IMR-90 (cell line): ENCODE data around the gene GPC6. TPM values are rescaled to one million over a fixed set of nuclear protein-coding genes. Genes with fewer than 3 reads are reported as not detected.

Source experiments
- ATAC-seq: fragments of 200-7000 bp; cut with Tn5 transposase; 2 replicates; pipeline ENCODE4 v1.9.1; 2020; ENCODE audit warnings: low read depth, mild to moderate bottlenecking, moderate library complexity
- BruUV-seq: library from RNA; stranded (reverse); fragments of 400-500 nt; replicated peaks from 2 replicates; lab custom pipeline; 2021; lab: Mats Ljungman, UMichigan
- CTCF ChIA-PET: fragments of 300-600 bp; formaldehyde crosslinking; extraction: SDS; loops from one replicate; lab custom pipeline; 2021; ENCODE audit warnings: antibody characterized with exemption; lab: Yijun Ruan, JAX
- POLR2A ChIA-PET: fragments of 300-600 bp; sonication (Branson Sonifier 250); formaldehyde crosslinking; loops from one replicate; lab custom pipeline; 2022; ENCODE audit warnings: antibody characterized with exemption; ENCODE audit not compliant: unreplicated experiment; lab: Charles Lee
- DNase-seq: peaks from one replicate; pipeline ENCODE4 v3.0.0; 2013
- H2AFZ ChIP-seq: replicated peaks from 2 replicates; pipeline ENCODE3; 2013; ENCODE audit warnings: low read length, mild to moderate bottlenecking; ENCODE audit not compliant: poor library complexity
- H2AK5ac ChIP-seq: 2 replicates; pipeline ENCODE4 v1.6.1; 2013; ENCODE audit warnings: low read depth, low read length, inconsistent platforms
- H2AK9ac ChIP-seq: replicated peaks from 2 replicates; pipeline ENCODE3; 2013; ENCODE audit warnings: mild to moderate bottlenecking, low read depth, low read length, moderate library complexity; ENCODE audit not compliant: poor library complexity
- H2BK120ac ChIP-seq: 2 replicates; pipeline ENCODE4 v1.6.1; 2013; ENCODE audit warnings: low read depth, low read length, inconsistent platforms
- H2BK15ac ChIP-seq: 3 replicates; pipeline ENCODE4 v1.6.1; 2013; ENCODE audit warnings: low read depth, low read length, inconsistent platforms
- H2BK20ac ChIP-seq: 2 replicates; pipeline ENCODE4 v1.6.1; 2013; ENCODE audit warnings: low read depth, mild to moderate bottlenecking, inconsistent platforms, low read length, moderate library complexity
- H2BK5ac ChIP-seq: 2 replicates; pipeline ENCODE4 v1.6.1; 2013; ENCODE audit warnings: mild to moderate bottlenecking, low read depth, low read length, inconsistent platforms; ENCODE audit not compliant: poor library complexity, severe bottlenecking
- H3K14ac ChIP-seq: replicated peaks from 2 replicates; pipeline ENCODE4 v1.6.1; 2013; ENCODE audit warnings: low read depth, low read length, inconsistent platforms
- H3K18ac ChIP-seq: 2 replicates; pipeline ENCODE4 v1.6.1; 2013; ENCODE audit warnings: low read depth, low read length, control low read depth
- H3K23ac ChIP-seq: 2 replicates; pipeline ENCODE4 v1.6.1; 2013; ENCODE audit warnings: low read depth, low read length, inconsistent platforms
- H3K27ac ChIP-seq: 2 replicates; pipeline ENCODE4 v1.5.1; 2013; ENCODE audit warnings: mild to moderate bottlenecking, control low read depth, low read length; ENCODE audit not compliant: insufficient read depth
- H3K27me3 ChIP-seq: 2 replicates; pipeline ENCODE4 v1.6.1; 2013; ENCODE audit warnings: low read length; ENCODE audit not compliant: control insufficient read depth, insufficient read depth
- H3K36me3 ChIP-seq: 2 replicates; pipeline ENCODE4 v1.6.1; 2013; ENCODE audit warnings: low read length, mixed read lengths; ENCODE audit not compliant: control insufficient read depth, insufficient read depth
- H3K4ac ChIP-seq: 2 replicates; pipeline ENCODE4 v1.6.1; 2013; ENCODE audit warnings: low read depth, low read length, inconsistent platforms
- H3K4me1 ChIP-seq: 2 replicates; pipeline ENCODE4 v1.6.1; 2013; ENCODE audit warnings: low read length, mixed read lengths; ENCODE audit not compliant: control insufficient read depth, insufficient read depth
- H3K4me2 ChIP-seq: 2 replicates; pipeline ENCODE4 v1.6.1; 2013; ENCODE audit warnings: low read depth, mild to moderate bottlenecking, control low read depth, low read length, moderate library complexity
- H3K4me3 ChIP-seq: 2 replicates; pipeline ENCODE4 v1.5.1; 2013; ENCODE audit warnings: low read depth, mild to moderate bottlenecking, control low read depth, low read length, moderate library complexity; ENCODE audit not compliant: insufficient read depth
- H3K56ac ChIP-seq: 2 replicates; pipeline ENCODE4 v1.6.1; 2013; ENCODE audit warnings: low read length, inconsistent platforms; ENCODE audit not compliant: insufficient read depth; ENCODE audit errors: extremely low read depth
- H3K79me1 ChIP-seq, 2 experiments: 2 replicates each; pipeline ENCODE4 v1.6.1; 2013; ENCODE audit warnings: low read length in 2 of 2, inconsistent platforms in 1 of 2, low read depth in 1 of 2
- H3K9ac ChIP-seq: 2 replicates; pipeline ENCODE4 v1.6.1; 2013; ENCODE audit warnings: low read depth, low read length, control low read depth
- H3K9me1 ChIP-seq: 2 replicates; pipeline ENCODE4 v1.6.1; 2013; ENCODE audit warnings: low read length, inconsistent platforms; ENCODE audit not compliant: insufficient read depth
- H3K9me3 ChIP-seq: 2 replicates; pipeline ENCODE4 v1.6.1; 2013; ENCODE audit warnings: low read length; ENCODE audit not compliant: control insufficient read depth, insufficient read depth
- H4K20me1 ChIP-seq: 2 replicates; pipeline ENCODE4 v1.6.1; 2013; ENCODE audit warnings: low read length, inconsistent platforms; ENCODE audit not compliant: insufficient read depth
- H4K5ac ChIP-seq: 2 replicates; pipeline ENCODE4 v1.6.1; 2013; ENCODE audit warnings: mild to moderate bottlenecking, low read depth, low read length, control low read depth
- H4K8ac ChIP-seq, 2 experiments: 2 replicates each; pipeline ENCODE4 v1.6.1; 2013; ENCODE audit warnings: low read depth in 2 of 2, low read length in 2 of 2, control low read depth in 1 of 2, inconsistent platforms in 1 of 2
- H4K91ac ChIP-seq: 2 replicates; pipeline ENCODE4 v1.6.1; 2013; ENCODE audit warnings: low read depth, low read length, inconsistent platforms; ENCODE audit not compliant: insufficient read depth
- CHD1 ChIP-seq: IDR thresholded peaks from 2 replicates; pipeline ENCODE4 v1.6.1; 2012; ENCODE audit warnings: low read depth, low read length, improper control_type of control experiment
- CTCF ChIP-seq: conservative IDR thresholded peaks from 2 replicates; pipeline ENCODE4 v1.5.1; 2012; ENCODE audit warnings: mild to moderate bottlenecking, low read depth, low read length, improper control_type of control experiment
- ELK1 ChIP-seq: fragments of 150-350 bp; IDR thresholded peaks from 2 replicates; pipeline ENCODE4 v1.6.1; 2016; ENCODE audit warnings: low read depth, mild to moderate bottlenecking, low read length, moderate library complexity, borderline replicate concordance
- FOS ChIP-seq: fragments of 150-350 bp; IDR thresholded peaks from 2 replicates; pipeline ENCODE4 v1.6.1; 2016; ENCODE audit warnings: low read depth, low read length
- MAFK ChIP-seq: IDR thresholded peaks from 2 replicates; pipeline ENCODE4 v1.6.1; 2012; ENCODE audit warnings: low read depth, low read length, improper control_type of control experiment
- MXI1 ChIP-seq: IDR thresholded peaks from 2 replicates; pipeline ENCODE4 v1.6.1; 2012; ENCODE audit warnings: low read depth, mild to moderate bottlenecking, low read length, moderate library complexity, borderline replicate concordance
- RFX5 ChIP-seq: IDR thresholded peaks from 2 replicates; pipeline ENCODE4 v1.8.0; 2012; ENCODE audit warnings: low read depth, mild to moderate bottlenecking, low read length, moderate library complexity
- SMC3 ChIP-seq: fragments of 150-350 bp; IDR thresholded peaks from 2 replicates; pipeline ENCODE4 v1.6.1; 2016; ENCODE audit warnings: low read depth, mild to moderate bottlenecking, antibody characterized with exemption, low read length, moderate library complexity
- WGBS, 2 experiments: methylation state at CpG; one replicate each; pipeline versions ENCODE4 v1.1.5 to v1.1.7; 2013; ENCODE audit warnings: missing lambda C conversion rate in 2 of 2; ENCODE audit not compliant: insufficient read length in 1 of 2; ENCODE audit errors: extremely low coverage in 2 of 2; 5-methylcytosine and 5-hydroxymethylcytosine counted together
- dilution Hi-C: fragments of 300-500 bp; cut with HindIII; formaldehyde crosslinking; loops from one replicate; pipeline ENCODE4 v1.14.3; 2018; ENCODE audit warnings: low sequenced_read_pairs; ENCODE audit not compliant: unreplicated experiment
- in situ Hi-C: fragments of 300-500 bp; cut with MboI; formaldehyde crosslinking; loops from 3 replicates; pipeline ENCODE4 v1.14.3; 2019; ENCODE audit warnings: low sequenced_read_pairs, inconsistent platforms, mixed read lengths
- intact Hi-C: fragments of 100-400 bp; cut with micrococcal nuclease; formaldehyde crosslinking; loops from 2 replicates; pipeline ENCODE4 v1.10.0; 2022
- polyA plus RNA-seq, 3 experiments: library from polyadenylated mRNA; depleted of rRNA; stranded (reverse); fragments of >200 nt; gene quantifications; 2 replicates each; pipeline ENCODE4 v1.2.3, GENCODE V29; 2012; ENCODE audit warnings: low replicate concordance in 1 of 3
- total RNA-seq: library from RNA; depleted of rRNA; stranded (reverse); fragments of >200 nt; gene quantifications from 2 replicates; pipeline ENCODE4 v1.2.3, GENCODE V29; 2012

Gene GPC6
- total and polyA plus RNA-seq, 2 of the 4 experiments (the other 2 are of a cell fraction), result 14.9 to 39.4 TPM

GRCh38 chr13:93778548-93778947 lies 551.9 kb downstream of the GPC6 start:
- Histone ChIP-seq H4K8ac (no peak overlapping the region), H3K9me3 (no peaks in the 10 kb centered on the region), H3K4me2 (no peak overlapping the region), H3K4me3 (no peak overlapping the region), H2BK120ac (no peak overlapping the region), H3K4ac (no peak overlapping the region), H3K27ac (no peak overlapping the region), H3K36me3 (no peaks in the 10 kb centered on the region), H3K9ac (no peak overlapping the region), H3K18ac (no peak overlapping the region), H4K5ac (no peak overlapping the region), H3K9me1 (no peaks in the 10 kb centered on the region), H3K14ac (no peak overlapping the region), H2BK15ac (peak overlapping the region; percentile 57; the same call in 1 of the 3 replicates), H2BK20ac (peak overlapping the region; percentile 28; the same call in 1 of the 2 replicates), H4K20me1 (no peaks in the 10 kb centered on the region), H3K56ac (no peak overlapping the region), H2BK5ac (no peak overlapping the region), H3K4me1 (peaks cover 7% of the 10 kb centered on the region; the same call in 1 of the 2 replicates), H2AK9ac (no peak overlapping the region), H4K91ac (no peak overlapping the region), H3K23ac (no peak overlapping the region), H3K27me3 (no peaks in the 10 kb centered on the region), H3K79me1 (no peaks in the 10 kb centered on the region), H2AFZ (no peak overlapping the region), H2AK5ac (no peak overlapping the region)
- TF ChIP-seq MXI1, result no peak
- no peak for TF ChIP-seq RFX5
- no peak for TF ChIP-seq ELK1
- no peak for TF ChIP-seq CTCF
- TF ChIP-seq SMC3, result no peak
- TF ChIP-seq MAFK, result no peak
- no peak for TF ChIP-seq FOS
- TF ChIP-seq CHD1, result no peak
- dilution Hi-C loops (no loop called here), in situ Hi-C loops (no loop called here), intact Hi-C loops (loop anchor here (5.0 kb wide), 1 partner anchor 551 kb away; the partner anchor contains the start of gene GPC6)
- ChIA-PET CTCF (no interaction called here), POLR2A (no interaction called here)
- no CpG with 5 or more reads among the region's 1 CpG for WGBS, 2 experiments
- no peak for ATAC-seq
- no peak for DNase-seq
- no TSS peak for BruUV-seq
